Breast epithelium (tissue), 4 donors: ENCODE measurements around the gene RCBTB1. TPM values are rescaled to one million over a fixed set of nuclear protein-coding genes. Genes with fewer than 3 reads are reported as not detected.

ENCODE experiments used
- DNase-seq, 2 donors: peaks; one replicate each; pipeline ENCODE4 v3.0.0-alpha.2; 2019; ENCODE audit warnings: low spot score in 2 of 2
- H3K27ac ChIP-seq, 2 donors: fragments of 200-600 bp; sonication (generic) in 1 of 2; one replicate each; pipeline ENCODE4 v1.5.1; 2016 to 2019; ENCODE audit warnings: mild to moderate bottlenecking in 1 of 2
- H3K27me3 ChIP-seq, 2 donors: fragments of 200-600 bp; sonication (generic) in 1 of 2; one replicate each; pipeline versions ENCODE4 v1.5.1 to v1.6.0; 2017 to 2019; ENCODE audit warnings: control low read depth in 1 of 2, mild to moderate bottlenecking in 1 of 2
- H3K36me3 ChIP-seq: fragments of 200-600 bp; one replicate; pipeline ENCODE4 v1.5.1; 2019
- H3K4me1 ChIP-seq, 2 donors: fragments of 200-600 bp; sonication (generic); one replicate each; pipeline ENCODE4 v1.5.1; 2016 to 2019; ENCODE audit warnings: control low read depth in 1 of 2
- H3K4me3 ChIP-seq, 3 donors: fragments of 200-600 bp; sonication (generic); 1 replicate in 2 of 3; 2 replicates in 1 of 3; pipeline ENCODE4 v1.5.1; 2016 to 2019; ENCODE audit warnings: mild to moderate bottlenecking in 3 of 3, moderate library complexity in 2 of 3
- H3K9me3 ChIP-seq, 2 donors: fragments of 200-600 bp; sonication (generic) in 1 of 2; one replicate each; pipeline ENCODE4 v1.5.1; 2016 to 2019; ENCODE audit warnings: control low read depth in 1 of 2
- CTCF ChIP-seq, 3 donors: fragments of 450-650 bp; IDR thresholded peaks; one replicate each; pipeline ENCODE4 v1.5.1; 2016 to 2017; ENCODE audit warnings: antibody characterized with exemption in 3 of 3, mild to moderate bottlenecking in 3 of 3, moderate library complexity in 3 of 3
- POLR2A ChIP-seq: fragments of 450-650 bp; IDR thresholded peaks from one replicate; pipeline ENCODE4 v1.6.1; 2016; ENCODE audit warnings: antibody characterized with exemption, mild to moderate bottlenecking, moderate library complexity
- POLR2AphosphoS5 ChIP-seq, 3 donors: sonication (generic); formaldehyde crosslinking; IDR thresholded peaks; one replicate each; pipeline ENCODE4 v1.6.1; 2017; ENCODE audit warnings: antibody characterized with exemption in 3 of 3
- intact Hi-C: fragments of 100-400 bp; cut with DNase I; formaldehyde crosslinking; loops from one replicate; pipeline ENCODE4 v1.15.1; 2023; ENCODE audit warnings: low total_unique reads
- total RNA-seq, 3 donors: library from RNA; depleted of rRNA; stranded (reverse); fragments of >200 nt; gene quantifications; one replicate each; pipeline ENCODE4 v1.1.0, GENCODE V29; 2016

Gene RCBTB1
- total RNA-seq, 3 donors from 2014 or later: 13.8 to 18.4 (median 17.9) TPM

- TF ChIP-seq POLR2A: no peak
- no peak for TF ChIP-seq POLR2AphosphoS5 (IDR thresholded peaks at IDR 0.05)
- TF ChIP-seq CTCF (IDR thresholded peaks at IDR 0.05): no peak
- H3K9me3 ChIP-seq: no peaks in the 10 kb centered on the region
- intact Hi-C loops: loop anchor here (5.0 kb wide), 1 partner anchor 229 kb away; no protein-coding TSS in a partner anchor
- DNase-seq: no peak
- no peak overlapping the region for H3K4me3 ChIP-seq
- no peaks in the 10 kb centered on the region for H3K36me3 ChIP-seq
- H3K27me3 ChIP-seq: no peaks in the 10 kb centered on the region
- no peaks in the 10 kb centered on the region for H3K4me1 ChIP-seq
- no peak overlapping the region for H3K27ac ChIP-seq
Measured at GRCh38 chr13:49536144-49536873, 49.0 kb downstream of the RCBTB1 start.

GRCh38 chr13:49533591-49534269 is 51.6 kb downstream of the RCBTB1 start:
- TF ChIP-seq POLR2AphosphoS5 (IDR thresholded peaks at IDR 0.05) (no peak), CTCF (IDR thresholded peaks at IDR 0.05) (no peak), POLR2A (no peak)
- no peak for DNase-seq
- Histone ChIP-seq H3K27me3 (no peaks in the 10 kb centered on the region), H3K36me3 (no peaks in the 10 kb centered on the region), H3K9me3 (no peaks in the 10 kb centered on the region), H3K4me3 (no peak overlapping the region), H3K4me1 (no peaks in the 10 kb centered on the region), H3K27ac (no peak overlapping the region)
- intact Hi-C loops: no loop called here

DNA sequence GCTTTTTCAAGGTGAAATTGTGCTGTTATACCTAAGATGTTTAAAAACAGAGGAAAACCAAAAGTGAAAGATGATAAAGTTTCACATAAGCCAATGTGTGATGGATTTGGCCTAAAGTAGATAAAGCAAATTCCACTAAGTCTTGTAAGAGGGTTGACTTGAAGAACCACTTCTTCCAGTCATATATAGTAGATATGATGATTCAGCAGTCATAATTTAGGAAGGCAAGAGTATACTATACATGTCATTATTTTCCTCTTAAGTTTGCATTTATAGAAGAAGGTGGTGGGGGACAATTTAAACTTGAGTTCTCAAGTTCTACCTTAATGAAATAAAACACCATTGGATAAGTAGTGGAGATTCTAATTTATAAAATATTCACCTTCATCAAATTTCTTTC is 52.3 kb downstream of the RCBTB1 start:
- Histone ChIP-seq H3K9me3 (no peaks in the 10 kb centered on the region), H3K4me3 (no peak overlapping the region), H3K36me3 (no peaks in the 10 kb centered on the region), H3K27me3 (no peaks in the 10 kb centered on the region), H3K27ac (no peak overlapping the region), H3K4me1 (no peaks in the 10 kb centered on the region)
- no peak for DNase-seq
- TF ChIP-seq CTCF (IDR thresholded peaks at IDR 0.05) (no peak), POLR2AphosphoS5 (IDR thresholded peaks at IDR 0.05) (no peak), POLR2A (no peak)
- intact Hi-C loops: no loop called here

DNA sequence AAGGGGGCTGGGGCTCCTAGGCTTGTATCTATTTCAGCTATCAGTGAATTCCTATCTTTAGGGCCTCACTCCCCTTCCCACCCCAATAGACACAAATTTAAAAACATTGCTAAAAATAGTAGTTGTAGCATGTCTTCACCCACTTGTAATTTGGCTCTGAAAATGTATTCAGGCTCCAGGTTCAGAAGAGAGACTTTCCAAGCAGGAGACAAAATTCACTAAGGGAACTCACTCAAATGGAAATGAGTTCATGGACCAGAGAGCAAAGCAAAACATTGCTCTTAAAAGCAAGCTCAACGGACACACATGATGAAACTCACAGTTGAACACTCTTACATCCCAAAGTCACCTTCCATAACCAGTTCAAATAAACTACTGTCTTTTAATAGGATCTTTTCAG is 52.8 kb downstream of the RCBTB1 start:
- Histone ChIP-seq H3K4me1 (no peaks in the 10 kb centered on the region), H3K27ac (no peak overlapping the region), H3K9me3 (no peaks in the 10 kb centered on the region), H3K36me3 (no peaks in the 10 kb centered on the region), H3K27me3 (no peaks in the 10 kb centered on the region), H3K4me3 (no peak overlapping the region)
- TF ChIP-seq POLR2A (no peak), CTCF (IDR thresholded peaks at IDR 0.05) (no peak)
- DNase-seq: no peak
- intact Hi-C loops: no loop called here

GRCh38 chr13:49530457-49530856 is 54.9 kb downstream of the RCBTB1 start:
- DNase-seq: no peak
- intact Hi-C loops: no loop called here
- H3K36me3 ChIP-seq: no peaks in the 10 kb centered on the region

More at GRCh38 chr13:49530457-49530856, 54.9 kb downstream of the RCBTB1 start:
- no peak overlapping the region for H3K27ac ChIP-seq
- no peaks in the 10 kb centered on the region for H3K9me3 ChIP-seq
- no peak overlapping the region for H3K4me3 ChIP-seq
- H3K27me3 ChIP-seq: no peaks in the 10 kb centered on the region
- TF ChIP-seq POLR2AphosphoS5 (IDR thresholded peaks at IDR 0.05): no peak
- TF ChIP-seq POLR2A: no peak
- no peak for TF ChIP-seq CTCF (IDR thresholded peaks at IDR 0.05)
- no peaks in the 10 kb centered on the region for H3K4me1 ChIP-seq
